Esophagus squamous epithelium (tissue), 5 donors: ENCODE measurements around the gene ADA. TPM values are rescaled to one million over a fixed set of nuclear protein-coding genes. Genes with fewer than 3 reads are reported as not detected.

Experiments used
- DNase-seq: peaks from one replicate; lab custom pipeline; 2025; lab: John Stamatoyannopoulos, UW
- H3K27ac ChIP-seq, 4 donors: fragments of 200-600 bp; sonication (generic); one replicate each; pipeline ENCODE4 v1.5.1; 2016 to 2019; ENCODE audit warnings: mild to moderate bottlenecking in 1 of 4
- H3K27me3 ChIP-seq, 4 donors: fragments of 200-600 bp; sonication (generic); 1 replicate in 3 of 4; 2 replicates in 1 of 4; pipeline versions ENCODE4 v1.5.1 to v1.6.0; 2017 to 2021; ENCODE audit warnings: antibody characterized with exemption in 1 of 4
- H3K36me3 ChIP-seq, 3 donors: fragments of 200-600 bp; sonication (generic); one replicate each; pipeline ENCODE4 v1.5.1; 2016 to 2019
- H3K4me1 ChIP-seq, 3 donors: fragments of 200-600 bp; sonication (generic); one replicate each; pipeline ENCODE4 v1.5.1; 2017 to 2019
- H3K4me3 ChIP-seq, 4 donors: fragments of 200-600 bp; sonication (generic); 1 replicate in 3 of 4; 2 replicates in 1 of 4; pipeline ENCODE4 v1.5.1; 2016 to 2019; ENCODE audit warnings: mild to moderate bottlenecking in 2 of 4, moderate library complexity in 1 of 4
- H3K9me3 ChIP-seq, 3 donors: fragments of 200-600 bp; sonication (generic); one replicate each; pipeline ENCODE4 v1.5.1; 2016 to 2019
- CTCF ChIP-seq, 6 experiments: fragments of 450-650 bp in 4 of 6; fragments of 200-600 bp in 2 of 6; sonication (generic) in 2 of 6; IDR thresholded peaks; one replicate each; pipeline ENCODE4 v1.5.1; 2016 to 2019; ENCODE audit warnings: antibody characterized with exemption in 6 of 6, mild to moderate bottlenecking in 4 of 6, moderate library complexity in 4 of 6
- POLR2A ChIP-seq, 4 donors: fragments of 450-650 bp; IDR thresholded peaks; one replicate each; pipeline ENCODE4 v1.6.1; 2017; ENCODE audit warnings: antibody characterized with exemption in 4 of 4, mild to moderate bottlenecking in 4 of 4, moderate library complexity in 3 of 4
- WGBS, 2 donors: methylation state at CpG; one replicate each; pipeline ENCODE4 v1.1.5; 2018; 5-methylcytosine and 5-hydroxymethylcytosine counted together
- intact Hi-C: fragments of 100-400 bp; cut with DNase I; formaldehyde crosslinking; loops from one replicate; pipeline ENCODE4 v1.15.0; 2022
- total RNA-seq, 4 donors: library from RNA; depleted of rRNA; stranded (reverse); fragments of >200 nt; gene quantifications; one replicate each; pipeline ENCODE4 v1.1.0, GENCODE V29; 2016
- donor health status: DM: yes; HTN: yes; CAD: no.

The ADA gene
- total RNA-seq, 4 donors from 2014 or later, result 3.8 to 31.7 (median 15.7) TPM

GRCh38 chr20:44632103-44632752 is 19.3 kb downstream of the ADA start:
- no peak for TF ChIP-seq POLR2A (IDR thresholded peaks at IDR 0.05)
- TF ChIP-seq CTCF (IDR thresholded peaks at IDR 0.05), result no peak
- WGBS, 2 donors, result 70 to 75% methylated on average over 7 to 8 of the region's 8 CpGs
- no peaks in the 10 kb centered on the region for H3K9me3 ChIP-seq
- intact Hi-C loops, result no loop called here
- no peak overlapping the region for H3K4me3 ChIP-seq
- no peak for DNase-seq
- H3K27me3 ChIP-seq, result no peaks in the 10 kb centered on the region
- no peak overlapping the region for H3K27ac ChIP-seq
- H3K36me3 ChIP-seq, result peaks cover 0 to 48% (median 4%) of the 10 kb centered on the region in 3 donors
- peaks cover 0 to 32% (median 8%) of the 10 kb centered on the region in 3 donors for H3K4me1 ChIP-seq

- H3K27me3 ChIP-seq, result no peaks in the 10 kb centered on the region
- H3K4me1 ChIP-seq, result peaks cover 0 to 32% (median 8%) of the 10 kb centered on the region in 3 donors
- 87 to 90% methylated on average over 5 of the region's 5 CpGs for WGBS, 2 donors
- TF ChIP-seq CTCF (IDR thresholded peaks at IDR 0.05) (no peak), POLR2A (IDR thresholded peaks at IDR 0.05) (no peak)
- no peaks in the 10 kb centered on the region for H3K9me3 ChIP-seq
- DNase-seq, result no peak
- no peak overlapping the region for H3K4me3 ChIP-seq
- intact Hi-C loops, result no loop called here
- no peak overlapping the region for H3K27ac ChIP-seq
- H3K36me3 ChIP-seq, result peaks cover 0 to 46% (median 0%) of the 10 kb centered on the region in 3 donors
These were observed 21.2 kb downstream of the ADA start for GRCh38 chr20:44630297-44630696.

- Histone ChIP-seq H3K36me3 (peaks cover 0 to 41% (median 0%) of the 10 kb centered on the region in 3 donors), H3K27ac (no peak overlapping the region), H3K9me3 (no peaks in the 10 kb centered on the region), H3K4me3 (no peak overlapping the region), H3K4me1 (peaks cover 0 to 28% (median 8%) of the 10 kb centered on the region in 3 donors), H3K27me3 (no peaks in the 10 kb centered on the region)
- intact Hi-C loops, result no loop called here
- no peak for DNase-seq
- 90 to 100% methylated on average over 1 to 5 of the region's 10 CpGs for WGBS, 2 donors
- TF ChIP-seq POLR2A (IDR thresholded peaks at IDR 0.05) (no peak), CTCF (IDR thresholded peaks at IDR 0.05) (no peak)
These were observed 22.0 kb downstream of the ADA start for GRCh38 chr20:44629542-44629941.

GRCh38 chr20:44629017-44629385 is 22.5 kb downstream of the ADA start:
- WGBS, 2 donors, result 96% methylated on average over 4 of the region's 9 CpGs; no CpG with 5 or more reads in 1 of the 2 donors
- Histone ChIP-seq H3K36me3 (peaks cover 0 to 41% (median 0%) of the 10 kb centered on the region in 3 donors), H3K9me3 (no peaks in the 10 kb centered on the region), H3K4me1 (peaks cover 0 to 22% (median 7%) of the 10 kb centered on the region in 3 donors), H3K27ac (no peak overlapping the region), H3K27me3 (no peaks in the 10 kb centered on the region), H3K4me3 (no peak overlapping the region)
- no peak for DNase-seq
- TF ChIP-seq POLR2A (IDR thresholded peaks at IDR 0.05), result no peak
- intact Hi-C loops, result no loop called here

GRCh38 chr20:44627364-44628010 is 24.0 kb downstream of the ADA start:
- H3K36me3 ChIP-seq, result peaks cover 0 to 50% (median 4%) of the 10 kb centered on the region in 3 donors
- TF ChIP-seq CTCF (IDR thresholded peaks at IDR 0.05) (no peak), POLR2A (IDR thresholded peaks at IDR 0.05) (no peak)

More at GRCh38 chr20:44627364-44628010, 24.0 kb downstream of the ADA start:
- intact Hi-C loops, result no loop called here
- no peak overlapping the region for H3K27ac ChIP-seq
- no peak for DNase-seq
- no peak overlapping the region for H3K4me3 ChIP-seq
- WGBS, 2 donors, result 87 to 90% methylated on average over 9 to 13 of the region's 13 CpGs
- H3K27me3 ChIP-seq, result no peaks in the 10 kb centered on the region
- peaks cover 0 to 7% (median 0%) of the 10 kb centered on the region in 3 donors for H3K4me1 ChIP-seq
- peaks cover 0 to 10% (median 6%) of the 10 kb centered on the region in 3 donors for H3K9me3 ChIP-seq
